ENCODE results near the gene ZNF488. TPM values are rescaled to one million over a fixed set of nuclear protein-coding genes. Genes with fewer than 3 reads are reported as not detected.

The ZNF488 gene
- total RNA-seq, 1 experiment from 2014 or later = 11.8 TPM

DNA sequence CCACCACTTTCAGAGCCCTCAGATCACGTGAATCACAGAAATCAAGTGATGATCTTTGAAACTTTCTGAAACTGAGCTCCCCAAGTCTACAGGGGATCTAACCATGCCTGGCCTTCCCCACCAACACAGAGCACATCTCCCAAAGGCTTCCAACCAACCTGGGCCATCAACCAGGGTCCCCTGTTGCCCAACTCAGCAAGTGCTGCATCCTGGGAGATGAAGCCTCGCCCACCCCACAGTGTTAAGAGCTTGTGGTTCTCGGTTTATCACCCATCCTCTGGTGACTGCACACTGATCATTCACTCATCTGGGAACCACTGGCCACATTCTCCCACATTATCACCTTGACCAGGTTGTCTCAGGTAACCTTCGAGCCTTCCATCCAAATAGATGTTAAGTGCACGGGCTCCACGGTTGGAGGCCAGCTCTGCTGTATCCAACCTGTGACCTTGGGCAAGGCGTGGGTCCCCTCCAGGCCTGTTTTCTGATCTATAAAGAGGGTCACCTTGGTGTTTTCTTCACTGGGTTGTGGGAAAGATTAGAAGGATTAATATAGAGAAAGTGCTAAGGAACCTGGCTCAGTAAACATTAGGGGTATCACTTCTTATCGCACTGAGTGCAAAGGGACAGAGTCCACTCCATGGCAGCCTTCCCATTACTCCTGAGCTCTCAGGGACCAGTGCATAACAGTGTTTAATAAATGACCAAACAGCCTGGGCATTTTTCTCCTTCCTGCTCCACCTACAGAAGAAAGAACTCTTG is 3.6 kb downstream of the ZNF488 start:
- ChIA-PET CTCF (interaction anchor here (0.5 kb wide), 1 partner anchor 1054 kb away, joined by 5 read pairs; no protein-coding TSS in a partner anchor), POLR2A (no interaction called here)
- no peak overlapping the region for H3K27ac ChIP-seq (ENCODE audit: low read length)
- in situ Hi-C loops (cut with HindIII; ENCODE audit: low pct_unique_long_range_greater_than_20kb, low sequenced_read_pairs) = no loop called here
- no peak overlapping the region for H3K4me3 ChIP-seq (ENCODE audit: low read depth in 2 of 2, low read length in 2 of 2)
- H3K36me3 ChIP-seq (ENCODE audit: control insufficient read depth, insufficient read depth, low read length) = no peaks in the 10 kb centered on the region
- ATAC-seq = no peak
- H3K9me3 ChIP-seq (ENCODE audit: control insufficient read depth, insufficient read depth, low read depth, low read length) = no peaks in the 10 kb centered on the region
- DNase-seq (ENCODE audit: low read depth, low spot score) = no peak
- peaks cover 17% of the 10 kb centered on the region for H3K4me1 ChIP-seq (ENCODE audit: control insufficient read depth, insufficient read depth, low read length)
- H3K27me3 ChIP-seq (ENCODE audit: control insufficient read depth, insufficient read depth, low read length) = no peaks in the 10 kb centered on the region
- intact Hi-C loops (cut with micrococcal nuclease; ENCODE audit: unreplicated experiment) = no loop called here
- TF ChIP-seq, protein P1, sequence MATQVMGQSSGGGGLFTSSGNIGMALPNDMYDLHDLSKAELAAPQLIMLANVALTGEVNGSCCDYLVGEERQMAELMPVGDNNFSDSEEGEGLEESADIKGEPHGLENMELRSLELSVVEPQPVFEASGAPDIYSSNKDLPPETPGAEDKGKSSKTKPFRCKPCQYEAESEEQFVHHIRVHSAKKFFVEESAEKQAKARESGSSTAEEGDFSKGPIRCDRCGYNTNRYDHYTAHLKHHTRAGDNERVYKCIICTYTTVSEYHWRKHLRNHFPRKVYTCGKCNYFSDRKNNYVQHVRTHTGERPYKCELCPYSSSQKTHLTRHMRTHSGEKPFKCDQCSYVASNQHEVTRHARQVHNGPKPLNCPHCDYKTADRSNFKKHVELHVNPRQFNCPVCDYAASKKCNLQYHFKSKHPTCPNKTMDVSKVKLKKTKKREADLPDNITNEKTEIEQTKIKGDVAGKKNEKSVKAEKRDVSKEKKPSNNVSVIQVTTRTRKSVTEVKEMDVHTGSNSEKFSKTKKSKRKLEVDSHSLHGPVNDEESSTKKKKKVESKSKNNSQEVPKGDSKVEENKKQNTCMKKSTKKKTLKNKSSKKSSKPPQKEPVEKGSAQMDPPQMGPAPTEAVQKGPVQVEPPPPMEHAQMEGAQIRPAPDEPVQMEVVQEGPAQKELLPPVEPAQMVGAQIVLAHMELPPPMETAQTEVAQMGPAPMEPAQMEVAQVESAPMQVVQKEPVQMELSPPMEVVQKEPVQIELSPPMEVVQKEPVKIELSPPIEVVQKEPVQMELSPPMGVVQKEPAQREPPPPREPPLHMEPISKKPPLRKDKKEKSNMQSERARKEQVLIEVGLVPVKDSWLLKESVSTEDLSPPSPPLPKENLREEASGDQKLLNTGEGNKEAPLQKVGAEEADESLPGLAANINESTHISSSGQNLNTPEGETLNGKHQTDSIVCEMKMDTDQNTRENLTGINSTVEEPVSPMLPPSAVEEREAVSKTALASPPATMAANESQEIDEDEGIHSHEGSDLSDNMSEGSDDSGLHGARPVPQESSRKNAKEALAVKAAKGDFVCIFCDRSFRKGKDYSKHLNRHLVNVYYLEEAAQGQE (IDR thresholded peaks at IDR 0.05; ENCODE audit: insufficient read depth in 1 of 2, low read depth in 2 of 2, low read length in 1 of 2) = no peak
- TF ChIP-seq TCF7L2 (IDR thresholded peaks at IDR 0.05; ENCODE audit: low read depth, low read length) (no peak), POLR2AphosphoS5 (IDR thresholded peaks at IDR 0.05; ENCODE audit: low read depth, low read length) (no peak), SIN3A (IDR thresholded peaks at IDR 0.05; ENCODE audit: borderline replicate concordance, insufficient read depth, low read depth, low read length) (no peak)
- TF ChIP-seq, protein P2, sequence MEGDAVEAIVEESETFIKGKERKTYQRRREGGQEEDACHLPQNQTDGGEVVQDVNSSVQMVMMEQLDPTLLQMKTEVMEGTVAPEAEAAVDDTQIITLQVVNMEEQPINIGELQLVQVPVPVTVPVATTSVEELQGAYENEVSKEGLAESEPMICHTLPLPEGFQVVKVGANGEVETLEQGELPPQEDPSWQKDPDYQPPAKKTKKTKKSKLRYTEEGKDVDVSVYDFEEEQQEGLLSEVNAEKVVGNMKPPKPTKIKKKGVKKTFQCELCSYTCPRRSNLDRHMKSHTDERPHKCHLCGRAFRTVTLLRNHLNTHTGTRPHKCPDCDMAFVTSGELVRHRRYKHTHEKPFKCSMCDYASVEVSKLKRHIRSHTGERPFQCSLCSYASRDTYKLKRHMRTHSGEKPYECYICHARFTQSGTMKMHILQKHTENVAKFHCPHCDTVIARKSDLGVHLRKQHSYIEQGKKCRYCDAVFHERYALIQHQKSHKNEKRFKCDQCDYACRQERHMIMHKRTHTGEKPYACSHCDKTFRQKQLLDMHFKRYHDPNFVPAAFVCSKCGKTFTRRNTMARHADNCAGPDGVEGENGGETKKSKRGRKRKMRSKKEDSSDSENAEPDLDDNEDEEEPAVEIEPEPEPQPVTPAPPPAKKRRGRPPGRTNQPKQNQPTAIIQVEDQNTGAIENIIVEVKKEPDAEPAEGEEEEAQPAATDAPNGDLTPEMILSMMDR (IDR thresholded peaks at IDR 0.05) = no peak
- BruUV-seq (replicated peaks) = no TSS peak

DNA sequence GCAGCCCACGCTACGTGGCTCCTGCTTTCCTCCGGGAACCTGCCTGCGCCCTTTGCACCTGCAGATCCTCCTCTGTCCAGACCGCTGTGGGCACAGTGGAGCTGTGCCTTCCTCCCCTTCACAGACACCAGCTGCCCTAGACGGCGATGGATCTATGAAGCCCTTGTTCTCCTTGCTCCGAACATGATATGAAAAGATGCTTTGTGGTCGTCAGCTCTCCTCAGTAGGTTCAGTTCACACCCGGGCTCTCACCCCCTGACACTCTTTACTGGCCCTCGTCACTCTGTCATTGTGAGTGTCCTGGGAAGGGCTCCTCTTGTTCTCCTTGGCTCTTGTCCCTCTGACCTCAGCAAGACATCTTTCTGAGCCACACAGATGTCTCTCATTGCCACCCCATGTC is 4.2 kb downstream of the ZNF488 start:
- no peak overlapping the region for H3K4me3 ChIP-seq (ENCODE audit: low read depth in 2 of 2, low read length in 2 of 2)
- intact Hi-C loops (cut with micrococcal nuclease; ENCODE audit: unreplicated experiment) (no loop called here), in situ Hi-C loops (cut with HindIII; ENCODE audit: low pct_unique_long_range_greater_than_20kb, low sequenced_read_pairs) (no loop called here)
- CTCF ChIA-PET = no interaction called here
- H3K36me3 ChIP-seq (ENCODE audit: control insufficient read depth, insufficient read depth, low read length) = no peaks in the 10 kb centered on the region
- H3K27me3 ChIP-seq (ENCODE audit: control insufficient read depth, insufficient read depth, low read length) = no peaks in the 10 kb centered on the region
- POLR2A ChIA-PET = interaction anchor here (0.6 kb wide), 1 partner anchor 1101 kb away, joined by 3 read pairs; no protein-coding TSS in a partner anchor
- no peaks in the 10 kb centered on the region for H3K9me3 ChIP-seq (ENCODE audit: control insufficient read depth, insufficient read depth, low read depth, low read length)
- no peak overlapping the region for H3K27ac ChIP-seq (ENCODE audit: low read length)
- peaks cover 16% of the 10 kb centered on the region for H3K4me1 ChIP-seq (ENCODE audit: control insufficient read depth, insufficient read depth, low read length)
- no peak for ATAC-seq
- TF ChIP-seq, protein P1 (IDR thresholded peaks at IDR 0.05; ENCODE audit: insufficient read depth in 1 of 2, low read depth in 2 of 2, low read length in 1 of 2) = no peak
- TF ChIP-seq SIN3A (IDR thresholded peaks at IDR 0.05; ENCODE audit: borderline replicate concordance, insufficient read depth, low read depth, low read length) (no peak), POLR2AphosphoS5 (IDR thresholded peaks at IDR 0.05; ENCODE audit: low read depth, low read length) (no peak), TCF7L2 (IDR thresholded peaks at IDR 0.05; ENCODE audit: low read depth, low read length) (no peak)
- no peak for DNase-seq (ENCODE audit: low read depth, low spot score)
- no TSS peak for BruUV-seq (replicated peaks)
